Lung (tissue), 12 donors: ENCODE data around the gene PSMA7. TPM values are rescaled to one million over a fixed set of nuclear protein-coding genes. Genes with fewer than 3 reads are reported as not detected.

Experiments used
- ATAC-seq: fragments of 200-7000 bp; cut with Tn5 transposase; one replicate; pipeline ENCODE4 v1.9.1; 2020; ENCODE audit warnings: moderate number of reproducible peaks; ENCODE audit not compliant: insufficient read depth, low FRiP score
- DNase-seq, 3 donors: peaks; one replicate each; pipeline ENCODE4 v3.0.0-alpha.2; 2013 to 2017
- H3K27ac ChIP-seq, 2 donors: one replicate each; pipeline ENCODE4 v1.5.1; 2013; ENCODE audit warnings: mild to moderate bottlenecking in 2 of 2, moderate library complexity in 2 of 2, control low read depth in 1 of 2, inconsistent platforms in 1 of 2, low read depth in 1 of 2, low read length in 1 of 2
- H3K27me3 ChIP-seq, 3 donors: one replicate each; pipeline ENCODE4 v1.5.1; 2013; ENCODE audit warnings: low read length in 2 of 3; ENCODE audit not compliant: control insufficient read depth in 3 of 3, insufficient read depth in 3 of 3
- H3K36me3 ChIP-seq, 4 donors: one replicate each; pipeline ENCODE4 v1.5.1; 2013; ENCODE audit warnings: low read length in 4 of 4, mild to moderate bottlenecking in 1 of 4, moderate library complexity in 1 of 4; ENCODE audit not compliant: control insufficient read depth in 4 of 4, insufficient read depth in 4 of 4
- H3K4me1 ChIP-seq, 5 donors: one replicate each; pipeline ENCODE4 v1.5.1; 2013; ENCODE audit warnings: low read length in 5 of 5, mild to moderate bottlenecking in 2 of 5, moderate library complexity in 1 of 5; ENCODE audit not compliant: control insufficient read depth in 5 of 5, insufficient read depth in 5 of 5
- H3K4me3 ChIP-seq: one replicate; pipeline ENCODE4 v1.5.1; 2013; ENCODE audit warnings: mild to moderate bottlenecking, control low read depth, moderate library complexity
- H3K9ac ChIP-seq, 2 donors: one replicate each; pipeline ENCODE4 v1.5.1; 2013; ENCODE audit warnings: low read length in 2 of 2, control low read depth in 1 of 2; ENCODE audit not compliant: insufficient read depth in 1 of 2
- H3K9me3 ChIP-seq, 4 donors: one replicate each; pipeline ENCODE4 v1.5.1; 2013; ENCODE audit warnings: low read length in 3 of 4, mild to moderate bottlenecking in 1 of 4, moderate library complexity in 1 of 4; ENCODE audit not compliant: control insufficient read depth in 4 of 4, insufficient read depth in 3 of 4
- CTCF ChIP-seq: IDR thresholded peaks from 2 replicates; pipeline ENCODE4 v1.5.1; 2012; ENCODE audit warnings: mild to moderate bottlenecking; ENCODE audit errors: control extremely low read depth, extremely low read depth
- WGBS, 2 donors: extraction: QIAGEN DNeasy Blood & Tissue Kit; methylation state at CpG; one replicate each; pipeline ENCODE4 v1.1.7; 2013; 5-methylcytosine and 5-hydroxymethylcytosine counted together
- polyA plus RNA-seq, 2 donors: library from polyadenylated mRNA; stranded (reverse); fragments of 200-250 nt; gene quantifications; one replicate each; pipeline ENCODE4 v1.2.1, GENCODE V29; 2013
- total RNA-seq, 2 donors: library from RNA; depleted of rRNA in 1 of 2; stranded (reverse); fragments of >200 nt in 1 of 2; gene quantifications; one replicate each; pipeline ENCODE4 v1.2.1, GENCODE V29; 2014 to 2021
- donor health status: control.
- donor health status: control.
- donor health status: Bipolar disorder and iron deficiency.
- donor health status: healthy.
- donor health status: DM: yes; HTN: yes; CAD: no.

Gene PSMA7
- total and polyA plus RNA-seq, 4 donors: 100 to 478 (median 258) TPM

GRCh38 chr20:62176866-62177265 is 33.7 kb upstream of the PSMA7 start:
- Histone ChIP-seq H3K9me3 (no peaks in the 10 kb centered on the region), H3K27ac (no peak overlapping the region), H3K27me3 (no peaks in the 10 kb centered on the region), H3K9ac (no peak overlapping the region), H3K4me3 (no peak overlapping the region), H3K36me3 (peaks cover 4 to 38% (median 11%) of the 10 kb centered on the region in 4 donors), H3K4me1 (peaks cover 0 to 3% (median 0%) of the 10 kb centered on the region in 5 donors)
- no peak for TF ChIP-seq CTCF
- 94 to 95% methylated on average over 15 of the region's 15 CpGs for WGBS, 2 donors
- no peak for ATAC-seq
- DNase-seq: no peak

DNA sequence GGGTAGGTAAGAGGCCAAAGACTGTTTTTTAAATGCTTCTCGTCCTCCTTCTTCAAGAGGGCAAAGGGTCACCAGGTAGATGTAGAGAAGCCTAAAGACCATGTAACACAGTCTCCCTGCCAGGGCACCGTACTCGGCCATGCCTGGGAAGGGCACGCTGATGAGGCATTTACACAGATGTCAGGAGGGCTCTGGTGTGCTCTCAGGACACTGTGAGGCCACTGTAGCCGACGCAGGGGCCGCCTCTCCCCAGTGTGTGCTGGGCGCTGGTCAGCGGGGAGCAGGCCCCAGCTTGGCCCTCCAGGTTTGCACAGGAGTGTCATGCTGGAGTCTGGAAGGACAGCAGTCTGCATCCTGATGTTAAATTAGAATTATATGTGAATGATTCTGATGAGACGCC is 32.5 kb upstream of the PSMA7 start:
- Histone ChIP-seq H3K9me3 (no peaks in the 10 kb centered on the region), H3K9ac (no peak overlapping the region), H3K27me3 (no peaks in the 10 kb centered on the region), H3K4me3 (no peak overlapping the region), H3K36me3 (peaks cover 4 to 38% (median 9%) of the 10 kb centered on the region in 4 donors), H3K4me1 (no peaks in the 10 kb centered on the region), H3K27ac (no peak overlapping the region)
- TF ChIP-seq CTCF: no peak
- 95 to 97% methylated on average over 10 of the region's 10 CpGs for WGBS, 2 donors
- DNase-seq: no peak
- no peak for ATAC-seq

GRCh38 chr20:62174870-62175624 is 31.9 kb upstream of the PSMA7 start:
- H3K36me3 ChIP-seq: peaks cover 4 to 38% (median 9%) of the 10 kb centered on the region in 4 donors

More at GRCh38 chr20:62174870-62175624, 31.9 kb upstream of the PSMA7 start:
- Histone ChIP-seq H3K27me3 (no peaks in the 10 kb centered on the region), H3K4me1 (no peaks in the 10 kb centered on the region), H3K27ac (no peak overlapping the region), H3K9me3 (no peaks in the 10 kb centered on the region), H3K4me3 (no peak overlapping the region), H3K9ac (no peak overlapping the region)
- TF ChIP-seq CTCF: no peak
- WGBS, 2 donors: 97 to 98% methylated on average over 26 of the region's 26 CpGs
- DNase-seq (no peak), ATAC-seq (no peak)
